Fibroblast of villous mesenchyme (primary cell): ENCODE measurements around the gene CKB. TPM values are rescaled to one million over a fixed set of nuclear protein-coding genes. Genes with fewer than 3 reads are reported as not detected.
A peak's percentile ranks its signal among the peaks of the same experiment; 100 is the strongest.

Source experiments
- DNase-seq: peaks from one replicate; pipeline ENCODE4 v3.0.0-alpha.2; 2010; ENCODE audit warnings: low read depth
- H3K4me3 ChIP-seq: 2 replicates; pipeline ENCODE4 v1.5.1; 2011; ENCODE audit warnings: low read depth, mild to moderate bottlenecking, low read length
- total RNA-seq: library from RNA; depleted of rRNA; stranded (reverse); fragments of >200 nt; gene quantifications from 2 replicates; pipeline ENCODE4 v1.2.3, GENCODE V29; 2012
- TF ChIP-seq, protein P1 (sequence below): IDR thresholded peaks from 2 replicates; pipeline ENCODE4 v1.5.1; 2012; ENCODE audit warnings: low read depth, mild to moderate bottlenecking, low read length; ENCODE audit not compliant: insufficient read depth

CKB gene
- total RNA-seq, 1 donor = 17.7 TPM

DNA sequence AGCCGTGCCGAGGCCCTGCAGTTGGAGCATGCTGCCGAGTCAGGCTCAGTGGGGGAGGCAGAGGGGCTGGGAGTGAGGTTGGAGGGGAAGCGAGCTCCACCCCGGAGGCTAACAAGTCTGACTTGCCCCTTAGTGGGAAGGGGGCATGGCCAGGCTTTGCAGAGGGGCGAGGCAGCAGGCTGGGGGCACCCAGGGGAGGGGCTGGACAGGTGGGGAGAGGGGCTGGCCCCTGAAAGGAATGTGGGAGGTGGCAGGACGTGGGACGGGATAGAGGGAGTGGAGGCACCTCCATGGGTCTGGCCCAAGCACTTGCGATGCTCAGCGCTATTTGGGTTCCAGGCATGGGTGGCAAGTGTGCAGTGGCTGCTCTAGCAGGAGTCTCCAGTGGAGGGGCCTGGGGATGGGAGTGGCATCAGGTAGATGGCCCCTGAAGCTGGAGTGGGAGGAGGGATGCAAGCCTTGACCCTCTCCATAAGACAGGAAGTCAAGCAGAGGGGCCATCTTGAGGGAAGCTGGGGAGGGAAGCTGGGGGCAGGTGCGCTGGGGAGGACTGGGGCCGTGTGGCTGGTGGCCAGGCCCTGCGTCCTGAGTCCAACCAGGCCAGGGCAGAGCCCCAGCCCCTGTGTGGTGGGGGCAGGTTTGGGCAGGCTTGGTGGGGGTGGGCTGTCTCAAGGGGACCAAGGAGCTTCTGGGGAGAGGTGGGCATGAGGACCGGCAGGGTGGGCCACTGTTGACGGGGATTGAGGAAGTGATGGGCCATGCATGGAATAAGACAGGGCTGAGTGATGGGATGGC lies 9.0 kb upstream of the CKB start:
- TF ChIP-seq, protein P1, sequence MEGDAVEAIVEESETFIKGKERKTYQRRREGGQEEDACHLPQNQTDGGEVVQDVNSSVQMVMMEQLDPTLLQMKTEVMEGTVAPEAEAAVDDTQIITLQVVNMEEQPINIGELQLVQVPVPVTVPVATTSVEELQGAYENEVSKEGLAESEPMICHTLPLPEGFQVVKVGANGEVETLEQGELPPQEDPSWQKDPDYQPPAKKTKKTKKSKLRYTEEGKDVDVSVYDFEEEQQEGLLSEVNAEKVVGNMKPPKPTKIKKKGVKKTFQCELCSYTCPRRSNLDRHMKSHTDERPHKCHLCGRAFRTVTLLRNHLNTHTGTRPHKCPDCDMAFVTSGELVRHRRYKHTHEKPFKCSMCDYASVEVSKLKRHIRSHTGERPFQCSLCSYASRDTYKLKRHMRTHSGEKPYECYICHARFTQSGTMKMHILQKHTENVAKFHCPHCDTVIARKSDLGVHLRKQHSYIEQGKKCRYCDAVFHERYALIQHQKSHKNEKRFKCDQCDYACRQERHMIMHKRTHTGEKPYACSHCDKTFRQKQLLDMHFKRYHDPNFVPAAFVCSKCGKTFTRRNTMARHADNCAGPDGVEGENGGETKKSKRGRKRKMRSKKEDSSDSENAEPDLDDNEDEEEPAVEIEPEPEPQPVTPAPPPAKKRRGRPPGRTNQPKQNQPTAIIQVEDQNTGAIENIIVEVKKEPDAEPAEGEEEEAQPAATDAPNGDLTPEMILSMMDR = no peak
- no peak overlapping the region for H3K4me3 ChIP-seq
- DNase-seq = no peak

DNA sequence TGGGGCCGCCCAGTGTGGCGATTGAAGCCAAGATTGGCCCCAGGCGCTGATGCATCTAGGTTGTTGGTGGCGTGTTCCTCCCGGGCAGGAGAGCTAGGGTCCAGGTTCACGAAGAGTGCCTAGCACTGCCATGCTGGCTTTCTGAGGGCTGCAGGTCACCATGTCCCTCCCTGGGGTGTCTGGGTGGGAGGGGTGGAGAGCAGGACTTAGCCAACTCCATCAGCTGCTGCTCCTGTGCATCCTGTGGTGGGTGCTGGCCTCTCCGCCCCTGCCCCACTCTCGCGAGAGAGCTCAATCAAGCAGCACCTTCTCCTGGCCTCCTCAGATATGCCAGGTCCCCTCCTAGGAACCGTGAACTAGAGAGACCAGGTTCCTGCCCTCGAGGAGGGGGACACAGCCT lies 8.2 kb upstream of the CKB start:
- no peak for DNase-seq
- TF ChIP-seq, protein P1 = no peak
- H3K4me3 ChIP-seq = no peak overlapping the region

DNA sequence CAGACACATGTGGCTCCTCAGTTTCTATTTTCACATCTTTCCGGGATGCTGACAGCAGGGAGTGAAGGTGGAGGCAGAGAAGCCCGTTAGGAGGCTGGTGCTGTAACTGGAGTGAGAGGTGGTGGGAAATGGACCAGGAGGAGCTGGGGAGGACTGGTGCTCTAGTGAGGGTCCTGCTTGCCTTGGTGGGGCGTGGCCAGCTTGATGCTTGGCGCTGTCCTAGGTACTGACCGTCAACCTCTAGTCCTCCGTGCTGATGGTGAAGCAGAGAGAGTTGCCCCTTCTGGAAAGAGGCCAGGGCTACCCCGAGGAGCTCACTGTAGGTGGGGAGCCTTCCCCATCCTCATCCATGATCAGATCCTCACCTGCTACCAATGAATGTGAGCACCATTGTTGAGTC lies 7.8 kb upstream of the CKB start:
- peak; percentile 38 for DNase-seq
- TF ChIP-seq, protein P1 = no peak

DNA sequence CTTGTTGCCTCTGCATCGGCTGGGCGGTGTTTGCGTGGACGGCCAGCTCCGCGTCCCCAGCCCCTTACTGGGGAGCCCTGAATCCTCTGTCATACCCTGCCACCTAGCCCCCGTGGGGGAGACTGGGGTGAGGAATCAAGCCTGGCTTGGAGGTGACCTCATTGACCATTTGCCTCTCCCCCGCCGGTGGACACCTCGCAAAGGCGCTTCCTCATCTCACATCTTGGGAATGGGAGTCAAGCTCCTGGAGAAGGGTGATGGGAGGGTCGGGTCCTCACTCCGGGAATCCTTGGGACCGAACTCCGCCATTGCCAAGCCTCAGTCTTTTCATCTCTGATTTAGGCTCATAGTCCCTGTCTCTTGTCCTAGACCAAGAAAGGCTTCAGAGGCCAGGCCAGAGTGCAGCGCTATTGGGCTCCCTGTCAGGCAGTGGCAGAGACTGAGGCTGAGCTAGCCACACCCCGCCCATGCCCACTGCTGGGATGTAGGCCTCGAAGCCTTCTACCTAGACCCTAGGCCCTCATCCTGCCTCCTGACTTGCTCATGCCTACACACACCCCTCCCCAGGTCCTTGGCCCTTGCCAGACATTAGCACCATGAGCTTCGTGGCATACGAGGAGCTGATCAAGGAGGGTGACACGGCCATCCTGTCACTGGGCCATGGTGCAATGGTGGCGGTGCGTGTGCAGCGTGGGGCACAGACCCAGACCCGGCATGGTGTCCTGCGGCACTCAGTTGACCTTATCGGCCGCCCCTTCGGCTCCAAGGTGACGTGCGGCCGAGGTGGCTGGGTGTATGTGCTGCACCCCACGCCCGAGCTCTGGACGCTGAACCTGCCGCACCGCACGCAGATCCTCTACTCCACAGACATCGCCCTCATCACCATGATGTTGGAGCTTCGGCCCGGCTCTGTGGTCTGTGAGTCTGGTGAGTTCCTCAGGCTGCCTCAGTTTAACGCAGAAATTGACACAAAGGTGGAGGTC lies 7.0 kb upstream of the CKB start:
- TF ChIP-seq, protein P1 = no peak

More for the DNA sequence above, 7.8 kb upstream of the CKB start:
- H3K4me3 ChIP-seq = no peak overlapping the region

DNA sequence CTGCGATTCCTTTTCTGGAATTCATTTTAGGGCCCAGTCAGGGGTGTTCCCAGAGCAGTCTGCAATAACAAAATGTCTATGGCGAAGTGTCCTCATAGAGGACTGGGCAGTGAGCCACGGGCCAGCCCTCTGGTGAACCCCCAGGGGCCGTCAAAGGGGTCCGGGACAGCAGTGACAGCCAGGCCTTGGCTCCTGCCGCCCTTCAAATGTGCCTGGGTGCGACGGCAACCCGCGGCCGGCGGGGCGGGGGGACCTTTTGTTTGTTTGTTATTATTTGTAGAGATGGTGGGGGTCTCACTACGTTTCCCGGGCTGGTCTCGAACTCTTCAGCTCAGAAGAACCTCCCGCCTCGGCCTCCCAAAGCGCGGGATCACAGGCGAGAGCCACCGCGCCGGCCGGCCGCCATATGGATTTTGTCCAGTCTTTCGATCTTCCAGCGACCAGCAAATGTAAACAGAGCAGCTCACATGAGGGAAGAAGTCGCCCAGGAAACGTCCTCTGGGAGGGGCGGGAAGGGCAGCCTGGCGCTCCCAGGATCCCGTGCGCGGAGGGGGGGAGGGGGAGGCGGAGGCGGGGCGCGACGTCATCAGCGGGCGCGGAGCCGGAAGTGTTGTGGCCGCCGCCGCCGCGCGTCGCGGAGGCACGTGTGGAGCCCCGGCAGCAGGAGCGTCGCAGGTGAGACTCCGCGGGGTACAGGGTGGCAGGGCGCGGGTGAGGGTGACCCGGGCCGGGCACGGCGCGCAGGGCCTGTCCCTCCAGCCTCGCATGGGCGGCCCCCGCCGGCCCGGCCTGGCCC lies 6.2 kb upstream of the CKB start, which contains the start of gene TRMT61A:
Gene TRMT61A (plus strand): TSS at position 610 of the 796 bp plus-strand sequence. CDS start 783 bp downstream, outside the sequence.
- peak; percentile 97 for DNase-seq

More for the DNA sequence above, 7.0 kb upstream of the CKB start:
- no peak for DNase-seq
- H3K4me3 ChIP-seq = peak overlapping the region; percentile 77

More for the DNA sequence above, 6.2 kb upstream of the CKB start, which contains the start of gene TRMT61A:
- TF ChIP-seq, protein P1 = no peak
- peak within 1 kb of the TSS; percentile 77 for H3K4me3 ChIP-seq
